GM12874 (cell line): ENCODE results near the gene A4GALT.

ENCODE experiments used
- CTCF ChIP-seq: IDR thresholded peaks from 2 replicates; pipeline ENCODE4 v1.5.1; 2011; ENCODE audit warnings: low read depth, mild to moderate bottlenecking, control low read depth, low read length, moderate library complexity; ENCODE audit not compliant: insufficient read depth

The A4GALT gene

DNA sequence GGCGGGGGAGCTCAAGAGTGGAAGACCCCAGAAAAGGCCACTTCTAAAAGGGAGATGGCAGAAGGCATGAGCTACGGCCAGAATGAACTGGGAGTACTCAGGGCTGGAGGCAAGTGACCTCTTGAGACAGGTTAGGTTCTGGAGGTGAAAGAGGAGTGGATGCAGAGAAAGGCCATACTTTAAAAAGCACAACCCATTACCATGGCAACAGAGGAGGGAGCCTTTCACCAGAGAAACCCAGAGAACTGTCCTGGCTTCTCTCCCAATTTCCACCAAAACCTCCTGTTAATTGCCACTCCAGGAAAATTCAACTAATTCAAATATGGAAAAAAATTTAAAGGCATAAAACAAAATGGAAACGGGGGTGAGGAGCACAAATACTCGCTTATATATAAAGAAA, 15.8 kb downstream of the A4GALT start:
- no peak for TF ChIP-seq CTCF

DNA sequence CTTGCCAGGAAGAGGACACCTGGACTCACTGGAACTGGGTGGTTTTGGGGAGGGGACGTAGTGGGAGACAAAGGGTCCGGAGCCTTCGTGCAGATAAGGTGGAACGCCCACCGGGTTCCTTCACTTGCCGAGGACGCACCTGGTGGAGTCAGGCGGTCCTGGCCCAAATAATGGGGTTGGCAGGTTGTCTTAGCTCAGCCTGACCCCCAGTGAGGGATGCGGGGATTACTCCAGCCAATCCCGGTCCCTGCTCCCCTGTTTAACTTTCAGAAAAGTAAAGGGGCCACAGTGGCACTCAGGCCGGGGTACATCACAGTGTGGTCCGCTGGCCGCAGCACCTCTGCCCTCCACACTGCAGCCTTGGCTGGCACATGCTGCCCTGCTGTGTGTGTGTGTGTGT, 18.0 kb downstream of the A4GALT start:
- TF ChIP-seq CTCF: no peak

GRCh38 chr22:42701694-42702093, 19.0 kb downstream of the A4GALT start:
- TF ChIP-seq CTCF: no peak

- TF ChIP-seq CTCF: no peak
Measured at GRCh38 chr22:42700901-42701300, 19.8 kb downstream of the A4GALT start.

GRCh38 chr22:42700355-42700754, 20.3 kb downstream of the A4GALT start:
- TF ChIP-seq CTCF: no peak

GRCh38 chr22:42699976-42700352, 20.7 kb downstream of the A4GALT start:
- TF ChIP-seq CTCF: no peak

DNA sequence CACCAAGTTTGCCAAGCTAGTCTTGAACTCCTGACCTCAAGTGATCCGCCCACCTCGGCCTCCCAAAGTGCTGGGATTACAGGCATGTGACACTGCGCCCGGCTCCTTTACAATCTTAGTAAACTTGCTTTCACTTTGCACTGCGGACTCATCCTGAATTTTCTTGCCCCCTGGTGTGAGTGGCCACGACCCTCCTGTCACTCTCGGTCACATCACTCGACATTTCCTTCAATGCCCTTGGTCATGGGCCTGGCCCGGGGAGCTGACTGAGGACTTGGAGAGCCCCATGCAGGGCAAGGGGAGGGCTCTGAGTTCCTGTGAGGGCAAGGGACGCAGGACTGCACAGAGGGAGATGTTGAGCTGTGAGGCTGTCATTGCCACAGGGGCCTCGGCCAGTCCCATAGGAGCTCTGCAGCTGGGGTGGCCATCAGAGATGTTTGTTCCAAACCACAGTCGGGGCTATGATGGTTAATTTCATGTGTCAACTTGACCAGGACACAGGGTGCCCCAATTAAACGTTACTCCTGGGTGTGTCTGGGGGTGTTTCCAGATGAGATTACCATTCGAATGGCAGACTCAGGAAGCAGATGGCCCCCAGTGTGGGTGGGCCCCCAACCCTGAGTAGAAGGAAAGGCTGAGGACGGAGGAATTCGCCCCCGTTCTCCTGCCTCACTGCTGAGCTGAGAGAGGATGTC, 21.2 kb downstream of the A4GALT start:
- TF ChIP-seq CTCF: no peak
